CD4-positive, alpha-beta T cell (primary cell): ENCODE measurements around the gene AKAP8L. TPM values are rescaled to one million over a fixed set of nuclear protein-coding genes. Genes with fewer than 3 reads are reported as not detected.

Source experiments
- ATAC-seq: fragments of 200-7000 bp; cut with Tn5 transposase; one replicate; pipeline ENCODE4 v1.10.0; 2022; ENCODE audit warnings: mild to moderate bottlenecking; ENCODE audit not compliant: poor library complexity
- CTCF ChIA-PET: fragments of 350-600 bp; sonication (Branson Sonifier 250); formaldehyde crosslinking; loops from one replicate; lab custom pipeline; 2021; ENCODE audit warnings: antibody characterized with exemption, inconsistent platforms; lab: Charles Lee
- POLR2A ChIA-PET: fragments of 350-600 bp; sonication (Branson Sonifier 250); formaldehyde crosslinking; loops from one replicate; lab custom pipeline; 2021; ENCODE audit warnings: antibody characterized with exemption, inconsistent platforms; lab: Charles Lee
- DNase-seq, 14 experiments: peaks; one replicate each; pipeline ENCODE4 v3.0.0-alpha.2; 2013 to 2020; ENCODE audit warnings: mixed read lengths in 2 of 14
- H3K27ac ChIP-seq, 2 donors: one replicate each; pipeline versions ENCODE4 v1.5.1 to v1.7.0; 2013; ENCODE audit warnings: low read length in 2 of 2, low read depth in 1 of 2, mild to moderate bottlenecking in 1 of 2
- H3K27me3 ChIP-seq, 2 experiments: 1 replicate in 1 of 2; 2 replicates in 1 of 2; pipeline versions ENCODE4 v1.6.1 to v1.7.0; 2013; ENCODE audit warnings: low read length in 2 of 2, control low read depth in 1 of 2, mild to moderate bottlenecking in 1 of 2, moderate library complexity in 1 of 2; ENCODE audit not compliant: insufficient read depth in 2 of 2, control insufficient read depth in 1 of 2
- H3K36me3 ChIP-seq: one replicate; pipeline ENCODE4 v1.6.1; 2013; ENCODE audit warnings: low read length, control low read depth; ENCODE audit not compliant: insufficient read depth
- H3K4me1 ChIP-seq: one replicate; pipeline ENCODE4 v1.6.1; 2013; ENCODE audit warnings: low read length, control low read depth; ENCODE audit not compliant: insufficient read depth
- H3K4me3 ChIP-seq: one replicate; pipeline ENCODE4 v1.5.1; 2013; ENCODE audit warnings: mild to moderate bottlenecking, low read length, moderate library complexity
- H3K9me3 ChIP-seq, 2 experiments: 1 replicate in 1 of 2; 2 replicates in 1 of 2; pipeline versions ENCODE4 v1.6.1 to v1.7.0; 2013; ENCODE audit warnings: low read length in 2 of 2, mild to moderate bottlenecking in 2 of 2, control low read depth in 1 of 2, moderate library complexity in 1 of 2; ENCODE audit not compliant: control insufficient read depth in 1 of 2, insufficient read depth in 1 of 2
- H3K27ac Mint-ChIP-seq: one replicate; pipeline ENCODE4 v1.8.0; 2020; ENCODE audit warnings: mixed read lengths
- H3K27me3 Mint-ChIP-seq: one replicate; pipeline ENCODE4 v1.8.0; 2021; ENCODE audit warnings: mixed read lengths
- H3K36me3 Mint-ChIP-seq: one replicate; pipeline ENCODE4 v1.8.0; 2021; ENCODE audit warnings: low read depth, mixed read lengths
- H3K4me1 Mint-ChIP-seq: one replicate; pipeline ENCODE4 v1.8.0; 2021; ENCODE audit warnings: low read depth, mixed read lengths
- H3K4me3 Mint-ChIP-seq: one replicate; pipeline ENCODE4 v1.8.0; 2020; ENCODE audit warnings: mild to moderate bottlenecking, mixed read lengths
- H3K9me3 Mint-ChIP-seq: one replicate; pipeline ENCODE4 v1.8.0; 2020; ENCODE audit warnings: mixed read lengths
- CTCF ChIP-seq: fragments of 200-600 bp; IDR thresholded peaks from one replicate; pipeline ENCODE4 v1.8.0; 2022; ENCODE audit warnings: antibody characterized with exemption, mild to moderate bottlenecking
- intact Hi-C, 2 experiments: fragments of 100-400 bp; cut with DNase I in 1 of 2; cut with micrococcal nuclease in 1 of 2; formaldehyde crosslinking; loops; one replicate each; pipeline versions ENCODE4 v1.15.1 to v1.9.0; 2023 to 2025; cut with DNase I, micrococcal nuclease
- total RNA-seq, 174 experiments: library from RNA in 2 of 174; stranded (reverse) in 2 of 174; gene quantifications; one replicate each; pipeline ENCODE4 v1.2.3 and lab custom pipeline; 2021 to 2026

The AKAP8L gene
- total RNA-seq, 2 experiments from 2014 or later = 157 to 162 TPM

GRCh38 chr19:15452111-15453047 lies 33.6 kb upstream of the AKAP8L start:
- Histone ChIP-seq H3K27me3 (no peaks in the 10 kb centered on the region), H3K36me3 (peaks cover 60% of the 10 kb centered on the region), H3K4me1 (peaks cover 40% of the 10 kb centered on the region), H3K27ac (no peak overlapping the region), H3K9me3 (no peaks in the 10 kb centered on the region), H3K4me3 (no peak overlapping the region)
- H3K27me3 Mint-ChIP-seq = no peaks in the 10 kb centered on the region
- DNase-seq (peak in 2 of 14 experiments; percentile 46 to 58), ATAC-seq (no peak)
- TF ChIP-seq CTCF = no peak
- intact Hi-C loops = loop anchor here in 1 of 2 experiments (5.0 kb wide), 1 partner anchor 35 kb away; the partner anchor contains the start of gene AKAP8L
- H3K36me3 Mint-ChIP-seq = peaks cover 59% of the 10 kb centered on the region
- CTCF ChIA-PET = interaction anchor here (2.2 to 2.5 kb wide), 2 partner anchors 33 to 103 kb away, joined by 11 to 12 read pairs; partner anchors contain the start of gene AKAP8L
- peaks cover 36% of the 10 kb centered on the region for H3K4me1 Mint-ChIP-seq
- H3K27ac Mint-ChIP-seq = no peak overlapping the region
- POLR2A ChIA-PET = interaction anchor here (0.9 to 4.1 kb wide), 7 partner anchors 8 to 98 kb away, joined by 3 to 14 read pairs (median 5); partner anchors contain the start of genes AKAP8L and RASAL3
- H3K4me3 Mint-ChIP-seq = no peak overlapping the region
- H3K9me3 Mint-ChIP-seq = no peaks in the 10 kb centered on the region

GRCh38 chr19:15450528-15450890 lies 31.7 kb upstream of the AKAP8L start:
- no peaks in the 10 kb centered on the region for H3K27me3 ChIP-seq
- H3K4me3 ChIP-seq = no peak overlapping the region
- ChIA-PET CTCF (interaction anchor here (2.2 to 2.5 kb wide), 2 partner anchors 31 to 105 kb away, joined by 11 to 12 read pairs; partner anchors contain the start of gene AKAP8L), POLR2A (interaction anchor here (0.5 to 4.1 kb wide), 5 partner anchors 9 to 51 kb away, joined by 3 to 14 read pairs (median 4); partner anchors contain the start of gene AKAP8L)
- H3K9me3 Mint-ChIP-seq = no peaks in the 10 kb centered on the region
- TF ChIP-seq CTCF = no peak
- H3K27me3 Mint-ChIP-seq = no peaks in the 10 kb centered on the region
- H3K4me1 ChIP-seq = peaks cover 30% of the 10 kb centered on the region
- intact Hi-C loops = loop anchor here (2.0 to 5.0 kb wide), 2 partner anchors 16 to 33 kb away; partner anchors contain the start of gene AKAP8L (in 1 of the 2)
- peaks cover 45% of the 10 kb centered on the region for H3K36me3 ChIP-seq
- H3K4me3 Mint-ChIP-seq = peak overlapping the region; percentile 92
- peaks cover 36% of the 10 kb centered on the region for H3K4me1 Mint-ChIP-seq
- H3K9me3 ChIP-seq = no peaks in the 10 kb centered on the region
- peak overlapping the region; percentile 81 for H3K27ac Mint-ChIP-seq
- no peak for ATAC-seq
- H3K36me3 Mint-ChIP-seq = peaks cover 48% of the 10 kb centered on the region
- H3K27ac ChIP-seq = peak overlapping the region in 1 of 2 donors; percentile 79
- DNase-seq = no peak
